Thyroid gland (tissue), 4 donors: ENCODE data around the gene TGM4.

Experiments
- CTCF ChIP-seq, 6 experiments: fragments of 200-600 bp in 3 of 6; fragments of 450-650 bp in 3 of 6; sonication (generic) in 3 of 6; IDR thresholded peaks; one replicate each; pipeline ENCODE4 v1.5.1; 2016 to 2019; ENCODE audit warnings: antibody characterized with exemption in 6 of 6, mild to moderate bottlenecking in 2 of 6, inconsistent platforms in 1 of 6, moderate library complexity in 1 of 6
- POLR2A ChIP-seq, 2 donors: fragments of 450-650 bp; IDR thresholded peaks; one replicate each; pipeline ENCODE4 v1.6.1; 2017; ENCODE audit warnings: antibody characterized with exemption in 2 of 2, mild to moderate bottlenecking in 2 of 2, moderate library complexity in 1 of 2

GRCh38 chr3:44950275-44950734, 75.9 kb downstream of the TGM4 start:
- TF ChIP-seq POLR2A (IDR thresholded peaks at IDR 0.05) (no peak), CTCF (IDR thresholded peaks at IDR 0.05) (no peak)
